Effector CD8-positive, alpha-beta T cell (primary cell): ENCODE data around the gene GRIFIN.

ENCODE experiments used
- DNase-seq: peaks from one replicate; lab custom pipeline; 2025; lab: John Stamatoyannopoulos, UW

The GRIFIN gene

GRCh38 chr7:2432910-2433712, 43.1 kb downstream of the GRIFIN start:
- DNase-seq, result no peak

GRCh38 chr7:2431260-2431867, 44.8 kb downstream of the GRIFIN start:
- no peak for DNase-seq

- DNase-seq, result no peak
Measured at GRCh38 chr7:2425749-2426148, 50.4 kb downstream of the GRIFIN start.
